HG02943 (cell line): ENCODE measurements around the gene TOB2.
"Not testable (repeated sequence)": the region's sequence is repeated elsewhere in the genome, so short reads cannot be mapped to it uniquely, and the experiment has no call there.

Experiments used
- ATAC-seq: cut with Tn5 transposase; IDR thresholded peaks from one replicate; pipeline ENCODE4 v1.9.1; 2021; ENCODE audit warnings: mild to moderate bottlenecking, low read depth, moderate library complexity; ENCODE audit not compliant: unreplicated experiment

TOB2 gene

DNA sequence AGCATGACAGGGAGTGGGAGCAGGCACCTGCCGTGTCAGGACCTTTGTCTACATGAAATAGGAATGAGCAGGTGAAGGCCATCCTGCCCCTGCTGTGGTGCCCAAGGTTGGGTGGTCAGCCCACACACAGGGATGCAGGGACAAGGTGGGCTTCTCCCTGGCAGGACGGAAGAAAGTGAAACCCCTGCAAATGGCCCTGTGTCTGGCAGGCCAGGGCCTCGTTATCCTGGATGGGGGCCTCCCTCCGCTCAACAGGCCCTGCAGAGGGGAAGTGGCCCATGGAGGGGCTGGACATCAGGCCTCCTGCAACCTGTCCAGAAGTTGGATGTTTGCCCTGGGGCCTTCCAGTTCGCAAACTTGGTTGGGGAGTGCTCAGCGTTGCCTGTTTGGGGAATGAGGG lies 14.9 kb downstream of the TOB2 start:
- no peak for ATAC-seq

- no peak for ATAC-seq
Observed at GRCh38 chr22:41429951-41430332, 16.7 kb downstream of the TOB2 start.

DNA sequence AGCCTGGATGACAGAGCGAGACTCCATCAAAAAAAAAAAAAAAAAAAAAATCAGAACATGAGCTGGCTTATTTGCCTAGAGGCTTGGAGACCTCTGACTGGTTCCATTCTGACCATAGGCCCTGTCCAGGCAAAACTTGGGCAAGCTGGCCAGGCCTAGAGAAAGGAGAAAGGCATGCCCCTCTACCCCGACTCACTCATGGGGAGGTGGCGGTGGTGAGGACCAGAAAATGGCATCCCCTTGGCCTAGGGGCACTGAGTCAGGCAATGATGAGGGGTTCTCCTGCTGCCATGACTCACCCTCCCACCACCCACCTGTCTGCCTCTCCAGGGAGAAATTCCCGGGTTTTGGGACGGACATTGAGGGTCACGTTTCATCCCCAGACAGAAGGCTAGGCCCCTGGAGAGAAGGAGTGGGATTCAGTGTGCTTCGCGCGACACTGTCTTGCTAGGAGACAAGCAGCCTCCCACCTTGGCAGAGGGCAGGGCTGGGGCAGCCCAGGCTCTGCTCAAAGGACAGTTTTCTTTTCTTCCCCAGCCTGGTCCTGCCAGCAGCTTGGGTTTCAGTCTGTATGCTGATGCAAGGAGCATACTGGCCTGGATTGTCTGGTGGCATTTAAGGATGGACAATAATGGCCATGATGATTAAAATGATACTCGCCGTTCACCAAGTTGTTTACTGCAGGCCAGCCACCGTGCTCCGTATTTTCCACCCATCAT lies 17.2 kb downstream of the TOB2 start:
- no peak for ATAC-seq

GRCh38 chr22:41425660-41426365 lies 20.8 kb downstream of the TOB2 start:
- ATAC-seq, result no peak

GRCh38 chr22:41418717-41419116 lies 27.9 kb downstream of the TOB2 start:
- ATAC-seq, result no peak

DNA sequence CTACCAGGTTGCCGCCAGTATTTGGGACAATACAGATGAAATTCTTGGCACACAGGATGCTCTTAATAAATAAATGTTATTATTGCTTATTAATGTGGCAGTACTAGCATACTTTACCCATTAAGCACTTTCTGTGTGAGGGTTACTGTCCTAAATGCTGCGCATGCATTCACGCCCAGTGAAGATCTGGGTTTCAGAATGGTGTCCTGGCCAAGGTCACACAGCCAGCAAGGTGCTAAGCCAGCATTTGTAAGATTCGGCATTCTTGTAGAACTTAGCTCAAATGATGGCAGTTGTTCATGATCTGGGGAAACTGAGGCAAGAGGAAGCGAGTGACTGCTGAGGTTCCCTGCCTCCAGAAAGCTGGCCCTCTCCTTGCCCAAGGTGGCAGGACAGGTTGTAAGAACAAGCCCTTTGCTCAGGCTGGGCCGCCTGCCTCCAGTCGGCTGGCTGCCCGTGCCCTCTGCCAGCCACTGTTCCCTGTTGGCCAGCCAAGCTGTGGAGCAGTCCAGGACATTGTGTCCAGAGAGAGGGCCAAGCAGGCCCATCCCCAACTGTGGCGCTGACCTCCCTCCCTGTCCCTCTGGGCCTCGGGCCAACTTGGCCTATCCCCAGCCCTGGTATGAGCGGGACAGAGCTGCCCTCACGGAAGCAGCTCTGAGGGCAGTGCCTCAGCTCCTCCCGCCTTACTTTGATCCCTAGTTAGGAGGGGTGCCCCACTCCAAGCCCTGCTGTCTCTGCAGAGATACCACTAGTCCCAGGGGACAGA lies 28.8 kb downstream of the TOB2 start:
- no peak for ATAC-seq

DNA sequence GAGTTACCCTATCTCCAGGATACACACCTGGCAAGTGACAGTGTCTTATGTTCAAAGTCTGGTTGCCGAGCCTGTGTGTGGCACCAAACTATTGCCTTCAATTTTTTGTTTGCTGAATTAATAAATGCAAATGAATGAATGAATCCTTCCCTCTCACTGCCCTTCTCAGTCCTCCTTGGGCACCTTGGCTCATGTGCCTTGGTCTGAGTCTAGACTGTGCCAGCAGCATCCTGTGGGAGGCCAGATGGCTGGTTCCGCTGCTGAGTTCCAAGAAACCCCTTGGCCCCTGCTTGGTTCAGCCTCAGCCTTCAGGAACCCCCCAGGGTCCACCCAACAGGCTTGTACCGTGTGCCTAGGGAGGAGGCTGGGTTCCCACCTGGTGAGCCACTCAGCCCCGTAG lies 31.0 kb downstream of the TOB2 start:
- ATAC-seq, result no peak

DNA sequence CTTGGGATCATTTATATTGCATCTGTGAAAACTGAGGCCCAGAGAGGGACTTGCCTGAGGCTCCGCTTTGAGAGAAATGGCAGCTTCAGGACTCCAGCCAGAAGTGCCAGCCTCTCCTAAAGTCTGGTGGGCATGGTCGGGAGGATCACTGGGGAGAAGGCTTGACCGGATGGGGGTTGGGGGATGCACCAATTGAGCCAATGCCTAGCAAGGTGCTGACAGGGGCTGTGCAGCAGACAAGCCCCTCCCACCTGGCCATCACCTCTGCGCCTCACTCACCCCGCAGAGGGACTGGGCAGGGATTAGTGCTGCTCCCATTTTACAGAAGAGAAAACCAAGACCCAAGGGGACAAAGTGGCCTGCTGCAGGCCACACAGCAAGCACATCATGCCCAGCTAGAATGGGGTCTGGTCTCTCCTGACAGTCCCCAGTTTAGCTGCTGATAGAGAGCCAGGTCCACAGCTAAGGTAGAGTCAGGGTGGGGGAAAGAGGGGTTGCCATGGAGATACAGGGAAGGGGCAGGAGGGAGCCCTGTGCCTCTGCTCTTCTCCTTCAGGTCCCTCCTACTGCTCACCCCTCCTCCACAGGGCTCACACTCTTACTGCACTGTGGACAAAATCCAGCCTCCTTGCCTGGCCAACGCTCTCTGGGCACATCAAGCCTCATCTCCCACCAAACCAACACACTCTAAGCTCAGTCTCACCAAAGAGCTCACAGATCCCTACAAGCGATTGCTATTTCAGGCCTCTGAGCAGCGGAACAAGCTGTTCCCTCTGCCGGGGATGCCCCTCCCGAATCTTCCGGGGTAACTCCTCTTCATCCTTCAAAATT lies 35.4 kb downstream of the TOB2 start:
- no peak for ATAC-seq

- no peak for ATAC-seq
Observed at GRCh38 chr22:41410311-41410751, 36.3 kb downstream of the TOB2 start.

GRCh38 chr22:41408665-41409064 lies 37.9 kb downstream of the TOB2 start:
- no peak for ATAC-seq

DNA sequence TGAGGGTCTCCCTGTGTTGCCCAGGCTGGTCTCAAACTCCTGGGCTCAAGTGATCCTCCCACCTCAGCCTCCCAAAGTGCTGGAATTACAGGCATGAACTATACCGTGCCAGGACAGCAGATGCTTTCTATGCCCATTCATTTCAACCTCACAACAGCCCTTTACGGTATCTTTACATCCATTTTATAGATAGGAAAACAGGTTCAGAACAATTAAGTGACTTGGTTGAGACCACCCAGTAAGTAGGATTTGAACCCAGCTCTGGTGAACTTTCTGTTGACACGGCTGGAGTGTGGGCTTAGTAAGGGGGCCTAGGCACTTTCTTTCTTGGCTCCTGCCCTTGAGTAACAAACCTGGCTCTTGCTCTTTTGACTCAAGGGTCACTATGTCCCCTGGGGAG lies 39.2 kb downstream of the TOB2 start:
- no peak for ATAC-seq

DNA sequence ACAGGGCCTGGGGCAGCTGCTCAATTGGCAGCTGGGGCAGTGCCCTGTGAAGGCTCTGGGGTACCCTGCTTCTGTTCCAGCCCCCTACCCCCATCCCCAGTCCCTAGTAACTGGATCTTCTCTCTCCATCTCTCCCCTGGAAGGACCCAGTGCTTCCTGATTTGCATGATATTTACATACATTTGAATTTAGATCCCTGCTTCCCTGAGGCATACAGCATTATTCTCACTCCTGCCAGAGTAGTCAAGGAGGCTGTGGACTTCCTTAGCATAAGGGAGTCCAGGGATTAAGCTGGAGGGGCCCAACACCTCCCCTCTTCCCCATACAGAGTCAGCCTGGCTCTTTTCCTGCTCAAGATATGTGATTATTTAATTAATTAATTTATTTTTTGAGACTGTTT lies 40.2 kb downstream of the TOB2 start:
- ATAC-seq, result no peak

GRCh38 chr22:41405588-41405987 lies 41.0 kb downstream of the TOB2 start:
- no peak for ATAC-seq

DNA sequence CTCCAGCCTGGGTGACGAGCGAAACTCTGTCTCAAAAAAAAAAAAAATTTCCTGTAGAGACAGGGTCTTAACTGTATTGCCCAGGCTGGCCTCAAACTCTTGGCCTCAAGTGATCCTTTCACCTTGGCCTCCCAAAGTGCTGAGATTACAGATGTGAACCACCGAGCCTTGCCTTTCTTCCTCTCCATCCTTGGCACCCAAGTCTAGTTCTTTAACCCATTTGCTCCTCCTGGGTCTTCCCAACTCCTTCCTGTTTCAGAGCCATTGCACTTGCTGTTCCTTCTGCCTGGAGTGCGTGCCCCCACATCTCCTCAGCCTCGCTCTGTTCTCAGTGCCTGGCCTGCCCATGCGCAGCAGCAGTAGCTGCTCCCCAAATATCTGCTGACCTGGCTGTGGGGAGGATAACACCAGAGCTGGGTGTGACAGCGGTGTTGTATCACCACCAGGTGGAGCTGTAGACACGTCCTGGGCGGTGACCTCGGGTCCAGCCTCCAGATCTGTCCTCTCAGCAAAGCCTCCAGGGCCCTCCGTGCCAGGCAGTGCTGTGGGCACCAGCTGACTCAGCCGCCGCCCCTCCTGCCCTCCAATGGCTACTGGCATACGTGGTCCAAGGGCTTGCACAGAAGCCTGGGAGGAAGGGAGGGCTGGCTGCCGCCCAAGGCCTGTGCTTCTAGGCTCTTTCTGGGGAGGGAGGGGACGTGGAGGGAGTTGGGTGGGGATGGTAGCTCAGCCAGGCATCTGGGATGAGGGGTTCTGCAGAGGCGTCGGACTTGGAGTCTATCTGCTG lies 42.9 kb downstream of the TOB2 start:
- no peak for ATAC-seq

DNA sequence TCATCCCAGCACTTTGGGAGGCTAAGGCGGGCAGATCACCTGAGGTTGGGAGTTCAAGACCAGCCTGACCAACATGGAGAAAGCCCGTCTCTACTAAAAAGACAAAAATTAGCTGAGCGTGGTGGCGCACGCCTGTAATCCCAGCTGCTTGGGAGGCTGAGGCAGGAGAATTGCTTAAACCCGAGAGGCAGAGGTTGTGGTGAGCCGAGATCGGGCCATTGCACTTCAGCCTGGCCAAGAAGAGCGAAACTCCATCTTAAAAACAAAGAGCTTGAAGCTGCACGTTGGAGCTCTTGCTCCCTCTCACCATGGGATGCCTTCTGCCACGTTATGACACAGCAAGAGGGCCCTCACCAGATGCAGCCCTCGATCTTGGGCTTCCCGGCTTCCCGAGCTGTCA lies 43.8 kb downstream of the TOB2 start:
- not testable (repeated sequence) for ATAC-seq

GRCh38 chr22:41401781-41402648 lies 44.6 kb downstream of the TOB2 start:
- no peak for ATAC-seq

GRCh38 chr22:41398921-41399320 lies 47.7 kb downstream of the TOB2 start:
- no peak for ATAC-seq

GRCh38 chr22:41397143-41397811 lies 49.3 kb downstream of the TOB2 start:
- ATAC-seq, result no peak
